ENCODE measurements around the gene ALDH3B2. TPM values are rescaled to one million over a fixed set of nuclear protein-coding genes. Genes with fewer than 3 reads are reported as not detected.
"Not testable (repeated sequence)": the region's sequence is repeated elsewhere in the genome, so short reads cannot be mapped to it uniquely, and the experiment has no call there.

The ALDH3B2 gene
- total RNA-seq, 2 experiments from 2014 or later: not detected

DNA sequence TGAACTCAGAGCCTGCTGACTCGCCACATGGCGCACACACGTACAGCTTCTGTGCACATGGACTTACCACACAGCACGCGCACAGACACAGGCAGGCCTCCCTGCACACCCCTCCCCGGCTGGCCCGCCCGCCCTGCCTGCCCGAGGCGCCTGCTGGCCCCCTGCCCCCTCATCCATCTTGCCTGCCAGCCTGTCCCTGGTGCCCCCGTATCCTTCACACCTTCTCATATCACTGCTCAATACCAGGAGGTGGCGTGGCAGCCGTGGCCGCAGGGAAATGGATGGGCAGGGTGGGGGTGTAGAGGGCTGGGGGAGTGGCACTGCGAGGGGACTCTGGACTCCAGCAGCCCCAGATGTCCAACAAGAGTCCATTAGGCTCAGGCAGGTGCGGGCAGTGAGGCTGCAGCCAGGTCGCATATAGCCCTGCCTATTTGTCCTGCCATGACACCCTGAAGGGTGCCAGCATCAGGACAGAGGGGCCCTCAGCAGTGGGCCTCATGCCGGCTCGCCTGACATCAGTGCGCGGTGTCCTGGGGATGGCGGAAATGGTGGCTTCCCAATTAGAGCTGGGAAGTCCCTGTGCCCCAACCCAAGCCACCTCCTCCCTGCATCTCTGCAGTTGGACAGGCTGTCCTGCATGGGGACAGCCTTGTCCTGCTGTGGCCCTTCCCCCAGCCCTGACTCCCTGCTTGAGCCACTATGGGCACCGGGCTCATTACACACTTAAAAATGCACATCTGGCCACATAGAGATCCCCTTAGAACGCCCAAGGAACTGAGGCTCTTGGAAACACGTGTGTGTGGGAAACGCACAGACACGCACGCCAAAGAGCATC is 32.9 kb downstream of the ALDH3B2 start:
- no peaks in the 10 kb centered on the region for H3K36me3 Mint-ChIP-seq (ENCODE audit: low read depth)
- no peak for DNase-seq
- CTCF ChIA-PET: no interaction called here
- H3K4me1 Mint-ChIP-seq: peaks cover 19% of the 10 kb centered on the region
- POLR2A ChIA-PET: no interaction called here
- H3K9me3 Mint-ChIP-seq: no peaks in the 10 kb centered on the region
- H3K4me3 Mint-ChIP-seq: no peak overlapping the region
- no peak overlapping the region for H3K27ac Mint-ChIP-seq
- H3K27me3 Mint-ChIP-seq: peaks cover 3% of the 10 kb centered on the region

DNA sequence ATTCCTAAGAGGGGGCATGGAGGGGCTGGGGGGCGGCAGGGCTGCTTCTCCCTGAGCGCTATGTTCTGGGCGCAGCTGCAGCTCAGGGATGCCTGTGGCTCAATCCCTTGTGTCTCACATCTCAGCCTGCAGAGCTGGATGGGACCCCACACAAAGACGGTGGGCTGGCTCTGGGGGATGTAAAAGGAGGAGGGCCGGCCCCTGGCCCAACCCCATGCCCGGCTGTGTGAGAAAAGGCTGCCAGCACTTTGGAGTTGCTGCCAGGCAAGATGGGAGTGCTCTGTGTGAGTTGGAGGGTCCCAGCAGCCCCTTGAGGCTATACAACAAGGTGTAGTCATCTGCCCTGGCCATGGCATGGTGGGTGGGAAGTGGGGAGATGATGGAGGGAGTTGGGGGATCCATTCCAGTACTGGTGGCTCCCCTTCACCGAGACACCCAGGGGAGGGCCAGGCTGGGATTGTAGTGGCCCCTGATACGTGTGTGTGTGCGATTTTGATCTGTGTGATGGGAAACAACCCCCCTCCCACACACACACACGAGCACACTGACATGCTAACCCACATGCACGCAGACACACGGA is 33.6 kb downstream of the ALDH3B2 start:
- Mint-ChIP-seq H3K9me3 (no peaks in the 10 kb centered on the region), H3K4me1 (peaks cover 12% of the 10 kb centered on the region), H3K4me3 (no peak overlapping the region), H3K27me3 (no peaks in the 10 kb centered on the region), H3K36me3 (ENCODE audit: low read depth) (no peaks in the 10 kb centered on the region), H3K27ac (no peak overlapping the region)
- ChIA-PET POLR2A (no interaction called here), CTCF (interaction anchor here (0.5 kb wide), 1 partner anchor 847 kb away, joined by 3 read pairs; no protein-coding TSS in a partner anchor)
- no peak for DNase-seq

GRCh38 chr11:67640021-67640757 is 34.2 kb downstream of the ALDH3B2 start:
- POLR2A ChIA-PET: no interaction called here
- H3K36me3 Mint-ChIP-seq (ENCODE audit: low read depth): no peaks in the 10 kb centered on the region
- no peak overlapping the region for H3K4me3 Mint-ChIP-seq
- no peak overlapping the region for H3K27ac Mint-ChIP-seq
- CTCF ChIA-PET: interaction anchor here (0.5 kb wide), 1 partner anchor 846 kb away, joined by 3 read pairs; no protein-coding TSS in a partner anchor
- H3K27me3 Mint-ChIP-seq: no peaks in the 10 kb centered on the region
- H3K9me3 Mint-ChIP-seq: no peaks in the 10 kb centered on the region
- H3K4me1 Mint-ChIP-seq: peaks cover 9% of the 10 kb centered on the region
- peak; percentile 67 for DNase-seq

DNA sequence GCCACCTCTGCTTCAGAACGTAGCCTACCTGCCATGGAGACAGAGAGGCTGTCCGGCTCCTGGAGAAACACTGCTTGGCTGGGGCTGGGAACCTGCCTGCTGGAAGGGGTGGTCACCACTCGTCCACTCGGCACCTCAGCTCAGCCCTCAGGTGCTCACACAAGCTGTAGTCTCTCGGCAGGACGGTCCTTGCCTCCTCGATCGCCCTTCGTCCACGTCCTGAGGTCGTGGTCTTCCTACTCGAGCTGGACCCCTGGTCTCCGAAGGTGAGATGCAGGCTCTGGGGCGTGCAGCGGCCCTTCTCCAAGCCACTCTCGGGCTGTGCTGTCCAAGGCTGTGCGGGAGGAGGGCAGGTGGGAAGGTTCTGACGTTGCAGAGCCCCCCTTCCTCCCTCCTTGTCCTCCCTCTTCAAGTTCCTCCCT is 35.0 kb downstream of the ALDH3B2 start, which contains the start of gene TBX10:
TSS of gene TBX10 (minus strand) at position 326 of the 422 bp plus-strand sequence. CDS start at position 35, 291 bp downstream.
- Mint-ChIP-seq H3K36me3 (ENCODE audit: low read depth) (no peaks in the 10 kb centered on the region), H3K4me3 (no peak within 1 kb of the TSS), H3K27ac (no peak within 1 kb of the TSS), H3K9me3 (no peaks in the 10 kb centered on the region), H3K27me3 (no peaks in the 10 kb centered on the region), H3K4me1 (peaks cover 9% of the 10 kb centered on the region)
- DNase-seq: no peak
- CTCF ChIA-PET: no interaction called here
- POLR2A ChIA-PET: interaction anchor here (1.0 kb wide), 1 partner anchor 9 kb away, joined by 3 read pairs; the partner anchor contains the start of gene NUDT8

DNA sequence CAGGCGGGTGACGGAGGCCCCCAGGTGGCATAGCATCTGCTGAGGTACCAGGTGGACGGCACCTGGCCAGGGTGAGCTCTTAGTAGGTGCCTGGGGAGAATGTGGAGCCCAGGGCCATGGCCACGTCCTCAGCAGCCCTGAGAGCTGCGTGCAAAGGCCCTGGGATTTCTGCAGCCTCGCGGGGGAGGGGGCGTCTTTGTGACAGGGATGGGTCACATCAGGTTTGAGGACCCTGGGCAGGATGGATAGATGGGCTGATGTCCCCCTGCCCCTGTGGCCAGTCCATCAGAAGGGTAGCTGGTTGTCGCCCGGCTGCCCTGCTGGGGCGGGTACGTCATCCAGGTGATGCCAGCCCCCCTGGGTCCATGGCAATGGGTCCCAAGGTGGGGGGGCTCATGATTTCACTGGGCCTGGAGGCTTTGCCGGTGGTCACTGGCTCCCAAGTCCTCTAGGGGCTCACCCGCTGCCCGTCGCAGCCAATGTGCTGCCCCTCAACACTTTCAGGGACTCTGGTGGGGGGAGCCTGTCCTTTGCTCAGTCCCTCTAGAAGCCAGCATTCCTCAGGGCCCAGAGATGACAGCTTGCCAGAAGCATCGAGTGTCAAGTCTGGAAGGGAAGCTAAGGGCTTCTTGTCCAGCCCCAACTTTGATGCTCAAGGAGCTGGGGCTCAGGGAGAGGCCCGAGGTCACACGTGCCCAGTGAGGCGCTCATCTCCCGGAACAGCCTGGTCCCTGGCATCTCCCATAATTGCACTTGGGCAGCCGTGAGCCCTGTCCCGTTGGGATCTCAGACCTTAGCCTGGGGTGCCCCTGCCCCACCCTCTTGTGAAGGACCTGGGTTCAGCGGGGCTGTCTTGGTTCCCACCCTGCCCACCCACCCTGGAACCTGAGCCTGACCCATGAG is 35.6 kb downstream of the ALDH3B2 start:
- CTCF ChIA-PET: no interaction called here
- Mint-ChIP-seq H3K9me3 (no peaks in the 10 kb centered on the region), H3K27ac (no peak overlapping the region), H3K4me3 (no peak overlapping the region), H3K36me3 (ENCODE audit: low read depth) (no peaks in the 10 kb centered on the region), H3K27me3 (no peaks in the 10 kb centered on the region), H3K4me1 (peaks cover 9% of the 10 kb centered on the region)
- no peak for DNase-seq
- POLR2A ChIA-PET: interaction anchor here (0.6 to 1.0 kb wide), 2 partner anchors 9 to 12 kb away, joined by 3 read pairs; partner anchors contain the start of gene NUDT8

DNA sequence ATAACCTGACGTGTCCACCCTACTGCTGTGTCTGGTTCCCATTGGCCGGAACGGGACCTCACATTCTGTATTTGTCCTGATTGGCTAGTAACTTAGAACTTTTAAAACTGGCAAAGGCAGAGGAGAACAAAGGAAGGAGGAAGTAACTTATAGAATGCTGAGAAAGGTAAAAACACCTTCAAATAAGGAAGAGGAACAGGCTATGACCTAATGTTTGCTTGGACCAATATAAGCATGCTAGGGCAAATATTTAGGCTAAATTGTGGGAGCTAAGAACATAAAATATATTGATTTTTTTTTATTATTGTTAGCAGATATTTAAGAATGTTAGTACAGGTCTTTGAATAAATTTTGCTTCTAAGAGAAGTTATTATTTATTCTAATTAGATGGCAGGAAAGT is 37.0 kb downstream of the ALDH3B2 start:
- H3K4me1 Mint-ChIP-seq; H3K9me3 Mint-ChIP-seq; H3K36me3 Mint-ChIP-seq (ENCODE audit: low read depth); H3K27ac Mint-ChIP-seq; DNase-seq; H3K27me3 Mint-ChIP-seq; CTCF ChIA-PET; H3K4me3 Mint-ChIP-seq; POLR2A ChIA-PET: not testable (repeated sequence)

DNA sequence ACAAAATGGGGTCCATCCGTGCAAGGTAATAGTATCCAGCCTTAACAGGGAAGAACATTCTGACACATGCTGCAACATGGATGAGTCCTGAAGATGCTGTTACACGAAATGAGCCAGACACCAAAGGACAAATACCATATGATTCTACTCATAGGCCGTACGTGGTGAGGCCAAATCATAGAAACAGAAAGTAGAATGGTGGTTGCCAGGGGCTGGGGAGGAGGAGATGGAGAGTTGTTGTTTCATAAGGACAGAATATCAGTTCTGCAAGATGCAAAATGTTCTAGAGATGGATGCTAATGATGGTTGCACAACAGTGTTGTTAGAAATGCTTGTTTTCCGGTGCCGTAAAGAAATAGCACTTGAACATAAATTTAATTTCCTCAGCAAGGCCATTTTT is 37.5 kb downstream of the ALDH3B2 start:
- no peaks in the 10 kb centered on the region for H3K9me3 Mint-ChIP-seq
- ChIA-PET POLR2A (interaction anchor here (1.6 kb wide), 1 partner anchor 23 kb away, joined by 3 read pairs; no protein-coding TSS in a partner anchor), CTCF (interaction anchor here (1.0 to 1.4 kb wide), 2 partner anchors 13 to 18 kb away, joined by 3 to 4 read pairs; no protein-coding TSS in a partner anchor)
- H3K4me1 Mint-ChIP-seq: peaks cover 9% of the 10 kb centered on the region
- DNase-seq: no peak
- H3K4me3 Mint-ChIP-seq: no peak overlapping the region
- no peaks in the 10 kb centered on the region for H3K36me3 Mint-ChIP-seq (ENCODE audit: low read depth)
- no peak overlapping the region for H3K27ac Mint-ChIP-seq
- no peaks in the 10 kb centered on the region for H3K27me3 Mint-ChIP-seq

GRCh38 chr11:67635231-67635521 is 39.2 kb downstream of the ALDH3B2 start:
- H3K27ac Mint-ChIP-seq: no peak overlapping the region
- no peak overlapping the region for H3K4me3 Mint-ChIP-seq
- no peaks in the 10 kb centered on the region for H3K36me3 Mint-ChIP-seq (ENCODE audit: low read depth)
- DNase-seq: no peak
- ChIA-PET POLR2A (interaction anchor here (1.0 kb wide), 1 partner anchor 11 kb away, joined by 5 read pairs; no protein-coding TSS in a partner anchor), CTCF (interaction anchor here (1.2 kb wide), 1 partner anchor 22 kb away, joined by 8 read pairs; no protein-coding TSS in a partner anchor)
- peaks cover 18% of the 10 kb centered on the region for H3K4me1 Mint-ChIP-seq
- H3K9me3 Mint-ChIP-seq: no peaks in the 10 kb centered on the region
- H3K27me3 Mint-ChIP-seq: no peaks in the 10 kb centered on the region

DNA sequence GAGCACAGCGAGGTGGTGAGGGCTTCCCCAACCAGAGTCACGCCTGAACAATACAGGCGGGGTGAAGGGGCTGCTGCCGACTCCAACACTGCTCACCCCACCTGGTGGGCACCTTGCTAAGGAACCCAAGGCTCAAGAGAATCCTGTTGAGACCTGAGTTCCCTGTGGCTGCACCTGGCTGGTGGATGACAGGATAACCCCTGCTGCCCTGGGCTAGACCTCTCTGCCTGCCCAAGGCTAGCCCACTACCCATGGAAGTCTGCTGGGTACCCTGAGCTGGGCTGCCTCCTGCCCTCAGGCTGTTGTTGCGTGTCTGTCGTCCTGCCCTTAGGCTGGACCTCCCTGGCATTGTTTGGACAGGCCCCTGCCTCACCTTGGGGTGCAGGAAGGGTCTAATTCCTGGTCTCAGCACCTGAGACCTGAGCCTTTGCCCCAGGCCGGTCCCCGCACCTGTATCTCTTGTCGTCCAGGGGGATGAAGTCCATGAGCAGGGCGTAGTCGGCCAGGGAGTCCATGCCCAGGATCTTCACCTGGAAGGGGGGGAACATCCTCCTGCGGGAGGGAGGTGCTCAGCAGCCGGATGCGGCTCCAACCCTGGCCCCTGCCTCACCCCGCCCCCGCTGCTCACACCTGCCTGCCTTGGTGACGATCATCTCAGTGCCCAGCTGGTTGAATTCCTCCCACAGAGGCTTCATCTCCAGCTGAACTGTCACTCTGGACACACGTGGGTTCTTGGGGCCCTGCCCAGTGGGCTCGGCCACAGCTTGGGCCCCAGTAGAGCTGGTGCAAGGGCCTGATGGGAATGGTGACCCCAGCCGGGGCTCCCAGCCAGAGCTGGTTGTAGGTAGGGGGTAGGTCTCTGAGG is 39.8 kb downstream of the ALDH3B2 start:
- Mint-ChIP-seq H3K27me3 (no peaks in the 10 kb centered on the region), H3K4me3 (no peak overlapping the region), H3K36me3 (ENCODE audit: low read depth) (no peaks in the 10 kb centered on the region), H3K9me3 (no peaks in the 10 kb centered on the region), H3K4me1 (peaks cover 18% of the 10 kb centered on the region), H3K27ac (no peak overlapping the region)
- ChIA-PET POLR2A (interaction anchor here (1.0 kb wide), 1 partner anchor 11 kb away, joined by 5 read pairs; no protein-coding TSS in a partner anchor), CTCF (no interaction called here)
- DNase-seq: no peak

DNA sequence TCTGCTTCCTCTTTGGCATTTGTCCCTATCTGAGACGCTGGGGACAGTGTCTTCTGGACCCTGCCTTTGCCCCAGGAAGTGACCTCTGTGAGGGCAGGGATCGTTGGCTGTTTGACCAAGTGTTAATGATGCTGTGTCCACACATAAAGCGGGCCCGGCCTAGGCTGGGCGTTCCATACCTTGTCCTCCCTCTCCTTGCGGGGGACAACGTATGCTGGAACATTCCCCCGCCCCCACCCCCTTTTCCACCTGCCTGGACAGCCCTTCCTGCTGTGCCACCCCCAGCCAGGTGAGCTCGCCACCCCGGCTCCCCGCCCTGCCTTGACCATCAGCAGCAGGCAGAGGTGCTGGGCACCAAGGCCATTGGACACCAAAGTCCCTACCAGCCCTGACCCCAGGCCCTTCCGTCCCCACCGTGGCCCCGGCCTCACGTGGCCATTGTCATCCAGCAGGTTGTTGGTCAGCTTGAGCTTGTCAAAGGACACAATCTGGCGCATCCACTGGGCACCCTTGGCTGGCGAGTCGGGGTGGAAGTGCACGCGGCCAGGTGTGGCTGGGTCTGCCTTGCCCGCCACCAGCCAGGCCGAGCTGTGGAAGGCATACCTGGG is 40.6 kb downstream of the ALDH3B2 start:
- Mint-ChIP-seq H3K27me3 (no peaks in the 10 kb centered on the region), H3K36me3 (ENCODE audit: low read depth) (no peaks in the 10 kb centered on the region), H3K27ac (no peak overlapping the region), H3K9me3 (no peaks in the 10 kb centered on the region), H3K4me1 (peaks cover 22% of the 10 kb centered on the region), H3K4me3 (no peak overlapping the region)
- ChIA-PET POLR2A (no interaction called here), CTCF (no interaction called here)
- no peak for DNase-seq

DNA sequence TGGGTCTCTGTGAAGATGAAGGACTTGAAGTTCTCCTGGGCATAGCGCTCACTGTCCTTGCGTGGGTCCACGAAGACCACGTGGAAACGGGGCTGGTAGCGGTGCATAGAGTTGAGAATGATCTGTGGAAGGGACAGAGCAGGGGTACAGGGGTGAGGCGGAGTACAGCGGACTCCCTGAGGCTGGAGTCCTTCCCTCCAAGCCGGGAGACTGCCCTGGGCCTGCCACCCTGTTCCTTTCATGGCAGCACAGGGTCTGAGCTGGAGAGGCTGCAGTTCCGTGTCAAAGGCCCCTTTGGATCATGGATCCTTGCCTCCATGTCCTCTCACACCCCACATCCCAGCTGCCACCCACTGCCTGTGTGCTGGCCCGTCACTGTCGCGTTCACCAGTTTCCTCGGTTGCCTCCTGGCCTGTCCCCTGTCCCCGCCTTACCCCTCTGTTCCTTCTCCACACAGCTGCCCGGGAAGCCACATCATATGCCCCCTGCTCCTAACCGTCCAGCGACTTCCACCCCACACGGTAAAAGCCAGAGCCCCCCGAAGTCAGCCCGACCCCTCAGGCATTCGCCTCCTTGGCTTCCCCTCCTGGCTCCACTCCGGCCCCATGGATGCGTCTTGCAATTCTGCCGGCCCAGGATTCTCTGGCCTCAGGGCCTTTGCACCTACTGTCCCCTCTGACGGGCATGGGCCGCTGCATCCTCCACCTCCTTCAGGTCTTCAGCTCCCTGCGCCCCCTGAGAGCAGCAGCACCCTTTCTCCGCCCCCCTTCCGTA is 41.3 kb downstream of the ALDH3B2 start:
- Mint-ChIP-seq H3K27ac (no peak overlapping the region), H3K4me1 (peaks cover 27% of the 10 kb centered on the region), H3K9me3 (no peaks in the 10 kb centered on the region), H3K36me3 (ENCODE audit: low read depth) (no peaks in the 10 kb centered on the region), H3K4me3 (no peak overlapping the region), H3K27me3 (no peaks in the 10 kb centered on the region)
- ChIA-PET CTCF (interaction anchor here (1.8 kb wide), 1 partner anchor 26 kb away, joined by 6 read pairs; no protein-coding TSS in a partner anchor), POLR2A (interaction anchor here (0.6 to 5.6 kb wide), 2 partner anchors 15 to 20 kb away, joined by 3 to 38 read pairs; no protein-coding TSS in a partner anchor)
- no peak for DNase-seq
